NCI-H345 treated with DMSO at 0.1 percent for 48 hours (cell line): ENCODE results near the gene ARHGAP42.
A peak's percentile ranks its signal among the peaks of the same experiment; 100 is the strongest.

ENCODE experiments used
- DNase-seq: peaks from one replicate; lab custom pipeline; 2025; ENCODE audit not compliant: unreplicated experiment; lab: John Stamatoyannopoulos, UW

Gene ARHGAP42

DNA sequence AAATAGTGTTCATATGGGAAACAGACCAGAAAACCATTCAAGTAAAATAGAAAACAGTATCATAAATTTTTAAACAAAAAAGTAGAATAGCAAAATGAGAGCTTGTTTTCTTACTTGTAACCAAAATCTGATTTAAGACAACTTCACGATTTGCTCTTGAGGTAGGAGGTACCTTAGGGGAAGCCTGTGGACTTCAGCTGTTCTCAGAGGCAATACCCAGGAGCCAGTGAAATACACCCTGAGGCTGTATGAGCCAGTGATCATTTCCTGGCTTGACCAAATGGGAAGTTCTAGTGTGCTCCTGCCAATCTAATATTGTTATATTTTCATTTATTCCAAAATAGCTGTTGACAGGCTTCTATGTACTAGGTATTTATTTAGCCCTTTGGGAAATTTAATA, 104.8 kb downstream of the ARHGAP42 start:
- DNase-seq: no peak

DNA sequence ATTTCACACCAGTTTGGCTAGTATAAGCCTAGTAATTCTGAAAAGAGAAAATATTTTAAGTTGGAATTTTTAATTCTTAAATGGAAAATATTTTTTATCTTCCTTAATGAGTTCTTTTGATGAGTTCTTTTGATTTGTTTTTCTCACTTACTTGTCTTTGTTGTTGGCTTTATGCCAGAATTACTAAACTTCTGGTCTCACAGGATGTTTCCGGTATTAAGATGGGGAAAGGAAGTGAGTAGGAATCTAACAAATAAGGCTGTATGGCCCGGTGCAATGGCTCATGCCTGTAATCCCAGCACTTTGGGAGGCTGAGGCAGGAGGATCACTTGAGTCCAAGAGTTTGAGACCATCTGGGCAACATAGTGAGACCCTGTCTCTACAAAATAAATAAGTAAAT, 106.4 kb downstream of the ARHGAP42 start:
- DNase-seq: no peak

DNA sequence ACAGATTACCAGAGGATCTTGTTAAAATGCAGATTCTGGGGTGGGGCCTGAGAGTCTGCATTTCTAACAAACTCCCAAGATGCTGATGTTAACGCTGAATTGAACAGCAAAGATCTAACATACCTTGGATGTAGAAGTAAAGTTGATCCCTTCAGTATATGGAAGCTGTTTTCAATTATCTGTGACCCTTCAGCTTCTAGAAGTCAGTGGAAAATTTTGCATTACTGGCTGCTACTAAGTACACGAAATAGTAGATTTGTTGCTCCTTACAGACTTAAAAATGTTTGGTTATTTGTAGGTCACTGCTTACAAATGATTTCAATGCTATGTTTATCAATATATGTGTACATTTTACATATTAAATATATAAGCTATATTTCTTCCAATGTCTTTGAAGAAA, 107.4 kb downstream of the ARHGAP42 start:
- DNase-seq: no peak

DNA sequence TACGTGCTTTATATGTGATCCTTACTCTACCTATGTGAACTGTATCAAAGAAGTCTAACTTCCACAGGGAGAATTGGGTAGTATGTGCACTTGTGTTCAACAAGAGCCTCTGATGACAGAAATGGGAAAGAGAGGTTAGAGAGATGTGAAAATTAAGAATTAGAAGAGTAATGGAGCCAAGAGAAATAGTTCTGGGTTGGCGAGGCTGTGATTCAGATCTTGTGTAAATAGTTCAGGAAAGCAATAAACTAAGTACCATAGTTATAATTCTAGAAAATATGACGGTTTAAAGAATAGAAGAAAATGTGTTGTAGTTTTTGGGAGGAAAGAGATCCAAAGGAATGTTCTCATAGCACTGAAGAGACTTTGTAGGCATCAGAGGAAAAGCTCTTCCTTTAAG, 112.4 kb downstream of the ARHGAP42 start:
- no peak for DNase-seq

GRCh38 chr11:100800202-100800601, 113.1 kb downstream of the ARHGAP42 start:
- DNase-seq: no peak

DNA sequence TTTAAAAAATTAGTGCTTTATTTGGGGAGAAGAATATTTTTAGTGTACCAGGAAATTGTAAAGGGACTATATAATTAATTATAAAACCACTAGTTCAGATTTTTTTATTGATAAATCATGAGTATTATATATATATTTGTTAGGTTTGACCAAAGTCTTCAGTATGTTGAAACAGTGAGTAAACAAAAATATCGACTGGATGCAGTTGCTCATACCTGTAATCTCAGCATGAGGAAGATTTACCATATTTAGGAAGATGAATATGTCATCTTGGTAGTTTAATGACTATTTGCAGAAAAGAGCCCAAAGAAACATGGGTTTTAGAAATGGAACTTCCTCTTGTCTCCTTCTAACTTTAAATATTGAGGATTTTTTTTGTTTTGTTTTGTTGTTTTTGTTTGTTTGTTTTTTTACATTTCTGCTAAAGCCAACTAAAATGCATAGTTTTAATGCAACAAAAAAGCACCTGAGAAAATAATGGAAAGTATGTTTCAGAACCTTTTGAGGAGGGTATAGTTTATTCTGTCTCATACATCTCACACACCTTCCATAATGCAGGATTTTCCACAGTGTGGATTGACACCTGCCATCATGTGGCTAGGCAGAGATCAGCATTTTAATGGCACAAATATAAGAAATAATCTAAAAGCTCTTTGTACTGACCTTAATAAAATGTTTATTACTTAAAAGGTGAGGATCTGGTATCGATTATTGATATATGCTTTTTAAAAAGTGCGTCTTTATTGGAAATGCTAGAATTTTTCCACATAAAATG, 114.3 kb downstream of the ARHGAP42 start:
- no peak for DNase-seq

DNA sequence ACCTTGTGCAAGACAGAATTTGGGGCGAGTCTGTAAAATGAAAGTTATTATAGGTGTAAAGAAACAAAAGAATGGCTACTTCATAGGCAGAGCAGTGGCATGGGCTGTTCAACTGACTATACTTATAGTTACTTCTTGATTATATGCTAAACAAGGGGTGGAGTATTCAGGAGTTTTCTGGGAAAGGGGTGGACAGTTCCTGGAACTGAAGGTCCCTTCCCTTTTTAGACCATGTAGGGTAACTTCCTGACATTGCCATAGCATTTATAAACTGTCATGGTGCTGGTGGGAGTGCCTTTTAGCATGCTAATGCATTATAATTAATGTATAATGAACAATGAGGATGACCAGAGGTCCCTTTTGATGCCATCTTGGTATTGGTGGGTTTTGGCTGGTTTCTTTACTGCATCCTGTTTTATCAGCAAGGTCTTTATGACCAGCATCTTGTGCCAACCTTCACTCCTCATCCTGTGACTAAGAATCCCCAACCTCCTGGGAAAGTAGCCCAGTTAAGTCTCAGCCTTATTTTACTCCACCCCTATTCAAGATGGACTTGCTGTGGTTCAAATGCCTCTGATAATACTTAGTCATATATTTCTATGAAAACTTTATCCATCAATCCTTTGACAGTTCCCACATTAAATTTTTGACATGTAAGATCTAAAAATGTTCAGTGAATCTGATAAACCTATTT, 118.6 kb downstream of the ARHGAP42 start:
- no peak for DNase-seq

- DNase-seq: no peak
These were observed 119.2 kb downstream of the ARHGAP42 start for GRCh38 chr11:100806296-100806695.

- no peak for DNase-seq
These were observed 121.9 kb downstream of the ARHGAP42 start for GRCh38 chr11:100808904-100809491.

DNA sequence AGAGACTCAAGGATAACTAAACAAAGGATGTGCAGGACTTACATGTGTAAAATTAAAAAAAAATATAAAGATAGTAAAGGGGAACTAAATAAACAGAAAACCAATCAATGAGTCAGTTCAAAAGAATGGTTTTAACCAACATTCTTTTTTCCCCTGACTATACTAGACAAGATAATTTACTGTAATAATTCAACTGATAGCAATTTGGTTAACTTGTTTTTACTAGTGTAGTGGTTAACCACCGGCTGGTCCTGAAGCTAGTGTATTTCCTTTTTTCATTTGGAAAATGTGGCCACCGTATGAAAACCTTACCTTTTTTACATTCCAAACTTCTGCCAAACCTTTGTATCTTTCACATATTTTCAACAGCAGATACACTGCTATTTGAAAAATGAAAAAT, 123.1 kb downstream of the ARHGAP42 start:
- no peak for DNase-seq

DNA sequence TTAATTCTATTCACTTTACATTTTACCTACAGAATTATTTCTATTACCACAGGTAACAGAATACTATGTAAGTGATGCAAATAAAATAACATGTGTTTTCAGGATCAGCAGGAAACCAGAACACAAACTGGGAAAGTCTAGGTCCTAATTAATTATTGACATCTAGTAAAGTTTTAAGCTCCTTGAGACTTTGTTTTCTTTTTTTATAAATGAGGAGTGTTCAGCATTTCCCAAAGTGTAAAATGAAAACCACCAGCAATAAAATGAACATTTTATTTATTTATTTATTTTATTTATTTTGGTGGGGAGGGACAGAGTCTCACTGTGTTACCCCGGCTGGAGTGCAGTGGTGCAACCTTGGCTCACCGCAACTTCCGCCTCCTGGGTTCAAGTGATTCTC, 123.6 kb downstream of the ARHGAP42 start:
- no peak for DNase-seq

DNA sequence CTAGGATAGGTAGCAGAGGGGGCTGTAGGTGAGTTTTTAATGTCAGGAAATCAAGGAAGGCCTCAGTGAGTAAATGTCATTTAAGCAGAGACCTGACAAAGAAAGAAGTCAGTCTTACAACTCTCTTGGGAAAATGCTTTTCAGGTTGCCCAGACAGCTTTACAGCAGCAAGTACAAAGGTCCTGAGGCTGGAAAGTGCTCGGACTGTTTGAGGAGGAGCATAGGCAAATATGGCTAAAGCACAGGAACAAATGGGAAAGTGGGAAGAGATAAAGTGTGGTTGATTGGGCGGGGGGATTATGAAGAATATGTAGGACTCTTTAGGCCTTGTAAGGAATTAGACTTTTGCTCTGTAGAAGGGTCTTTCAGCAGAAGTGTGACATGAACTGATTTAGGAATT, 125.4 kb downstream of the ARHGAP42 start:
- DNase-seq: no peak

GRCh38 chr11:100815787-100816330, 128.8 kb downstream of the ARHGAP42 start:
- no peak for DNase-seq

GRCh38 chr11:100816823-100817222, 129.7 kb downstream of the ARHGAP42 start:
- DNase-seq: no peak

- no peak for DNase-seq
These were observed 130.5 kb downstream of the ARHGAP42 start for GRCh38 chr11:100817620-100818019.

- no peak for DNase-seq
These were observed 133.5 kb downstream of the ARHGAP42 start for GRCh38 chr11:100820621-100821020.

DNA sequence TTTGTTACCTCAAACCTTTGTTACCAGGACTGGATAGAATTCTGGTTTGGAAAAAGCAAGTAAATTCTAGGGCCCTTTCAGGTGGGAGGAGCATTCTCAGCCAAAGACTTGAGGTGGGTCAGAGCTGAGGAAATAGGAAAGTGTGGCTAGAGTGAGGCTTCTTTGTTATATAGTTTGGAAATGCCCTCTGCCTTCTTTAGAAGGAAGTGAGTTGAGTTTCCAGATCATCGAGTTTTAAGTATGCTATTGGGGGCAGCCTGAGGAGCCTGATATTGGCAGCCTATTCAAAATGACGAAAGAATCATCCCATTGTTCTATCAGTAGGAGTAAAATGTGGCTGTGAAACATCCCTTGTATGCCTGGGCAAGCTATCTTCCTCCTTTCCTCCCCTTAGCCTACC, 134.1 kb downstream of the ARHGAP42 start:
- DNase-seq: no peak

GRCh38 chr11:100823360-100823759, 136.3 kb downstream of the ARHGAP42 start:
- no peak for DNase-seq

GRCh38 chr11:100824041-100824809, 137.1 kb downstream of the ARHGAP42 start:
- DNase-seq: no peak

DNA sequence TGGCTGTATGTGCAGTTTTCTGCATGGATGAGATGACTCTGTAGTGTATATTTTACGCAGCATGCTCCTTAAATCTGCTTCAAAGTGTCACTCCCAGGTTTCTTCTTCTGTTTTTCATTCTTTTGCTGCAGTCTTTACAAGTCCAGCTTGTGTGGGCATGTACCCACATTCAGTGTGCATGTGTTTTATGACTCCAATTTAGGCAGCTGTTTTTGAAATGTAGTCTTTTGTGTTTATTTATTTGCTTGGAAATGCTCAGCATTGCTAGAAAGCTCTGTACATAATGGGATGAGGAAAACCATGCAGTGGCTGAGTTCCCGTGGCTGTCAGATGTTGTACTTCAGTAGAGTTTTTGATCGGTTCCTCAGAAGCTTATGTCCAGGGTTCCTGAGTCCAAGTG, 138.5 kb downstream of the ARHGAP42 start:
- DNase-seq: peak; percentile 26
